IPS DF 4.7 (cell line): ENCODE results near the gene PNPLA5.

Experiments used
- DNase-seq: peaks from one replicate; pipeline ENCODE4 v3.0.0-alpha.2; 2013; ENCODE audit warnings: low spot score; ENCODE audit errors: extremely low read depth

The PNPLA5 gene

DNA sequence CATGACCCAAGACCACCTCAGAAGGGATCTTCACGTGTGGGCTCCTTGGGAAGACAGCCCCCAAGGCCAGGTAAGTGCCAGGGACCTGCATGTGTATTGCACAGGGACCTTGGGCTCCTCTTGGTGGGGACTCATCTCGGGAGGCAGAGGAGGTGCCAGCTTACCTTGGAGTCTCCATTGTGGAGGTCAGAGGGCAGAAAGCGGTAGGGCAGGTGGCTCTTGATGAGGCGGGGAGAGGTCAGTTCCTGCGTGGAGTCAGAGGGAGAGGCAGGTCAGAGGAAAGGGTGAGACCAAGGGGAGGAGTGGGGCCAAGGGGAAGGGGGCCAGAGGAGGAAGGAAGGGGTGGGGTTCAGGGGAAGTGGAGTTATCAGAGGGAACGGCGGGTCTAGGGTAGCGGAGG lies 52.0 kb downstream of the PNPLA5 start:
- no peak for DNase-seq

DNA sequence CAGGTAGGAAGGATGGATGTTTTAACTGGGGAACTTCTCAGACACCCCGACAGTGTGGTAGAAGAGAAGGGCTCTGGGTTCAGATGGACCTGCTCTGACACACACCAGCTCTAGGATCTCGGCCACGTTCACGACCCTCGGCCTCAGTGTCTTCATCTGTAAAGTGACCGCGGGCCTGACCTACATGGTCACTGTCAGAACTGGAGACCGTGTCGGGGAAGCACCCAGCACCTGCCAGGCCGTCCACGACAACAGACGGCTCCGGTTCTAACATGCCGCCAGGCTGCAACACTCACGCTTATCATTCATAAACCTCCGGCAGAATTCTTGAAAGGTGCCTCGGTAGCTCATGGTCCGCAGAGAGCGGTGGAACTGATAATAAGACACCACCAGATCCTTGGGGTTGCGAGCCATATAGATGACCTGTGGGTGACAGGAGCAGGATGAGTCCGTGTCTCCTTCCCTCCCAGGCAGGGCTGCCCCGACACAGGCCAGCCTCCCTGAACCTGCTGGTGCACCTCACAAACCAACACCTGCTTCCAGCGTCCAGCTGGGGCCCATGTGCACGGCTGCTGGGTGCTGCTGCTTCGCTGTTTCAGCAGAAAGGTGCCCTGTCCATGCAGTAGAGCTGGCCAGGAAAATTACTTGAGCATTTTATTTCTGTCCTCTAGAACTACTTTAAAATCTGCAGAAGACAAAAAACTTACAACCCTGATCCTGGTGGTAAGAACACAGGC lies 53.1 kb downstream of the PNPLA5 start:
- no peak for DNase-seq

DNA sequence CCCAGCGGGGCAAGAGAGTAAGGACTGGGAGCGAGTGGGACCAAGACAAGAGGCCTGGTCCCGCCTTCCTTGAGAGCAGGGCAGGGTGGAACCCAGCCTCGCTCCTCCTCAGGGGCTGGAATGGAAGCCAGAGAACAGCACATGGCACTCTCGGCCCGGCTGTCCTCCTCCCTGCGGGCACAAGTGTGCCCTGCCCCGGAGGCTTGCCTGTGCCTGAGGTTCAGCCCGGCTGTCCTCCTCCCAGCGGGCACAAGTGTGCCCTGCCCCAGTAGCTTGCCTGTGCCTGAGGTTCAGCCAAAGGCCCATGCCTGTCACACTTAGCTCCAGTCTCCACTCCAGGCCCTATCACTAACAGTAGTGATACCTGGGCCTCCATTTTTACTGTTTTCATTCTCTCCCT lies 53.7 kb downstream of the PNPLA5 start:
- DNase-seq = no peak

DNA sequence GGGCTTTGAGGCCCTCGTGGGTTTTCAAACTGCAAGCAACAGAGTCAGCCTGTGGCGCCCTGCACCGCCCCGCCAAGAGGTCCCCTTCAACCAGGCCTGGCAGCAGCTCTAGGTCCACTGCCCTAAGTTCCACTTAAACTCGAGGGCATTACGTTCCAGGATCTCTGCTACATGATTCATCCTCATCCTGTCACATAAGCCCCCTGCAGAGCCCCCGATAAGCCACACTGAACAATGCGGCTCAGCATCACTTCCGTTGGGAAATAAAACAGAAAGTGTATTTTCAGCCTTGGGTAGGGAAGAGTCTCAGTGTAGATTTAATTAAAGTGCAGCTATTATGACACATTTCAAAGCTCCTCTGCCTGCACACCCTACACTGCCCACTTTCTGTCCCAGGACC lies 54.1 kb downstream of the PNPLA5 start:
- no peak for DNase-seq

DNA sequence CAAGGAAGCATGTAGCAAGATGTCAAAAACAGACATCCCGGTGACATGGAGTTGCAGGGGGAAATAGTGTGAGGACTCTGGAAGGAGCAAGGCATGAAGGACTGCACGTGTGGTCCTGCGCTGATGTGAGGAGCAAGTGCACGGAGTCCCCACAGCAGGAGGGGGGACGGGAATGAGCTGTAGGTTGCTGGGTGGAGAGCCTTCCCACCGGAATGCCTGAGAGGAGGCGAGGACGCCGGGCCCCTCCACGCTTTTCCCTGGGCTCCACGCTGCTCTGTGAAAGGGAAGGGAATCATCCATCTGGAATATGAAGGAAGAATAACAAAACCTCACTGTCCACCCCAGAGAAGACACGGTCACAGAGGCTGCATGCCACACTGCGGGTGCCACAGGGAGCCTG lies 56.1 kb downstream of the PNPLA5 start:
- DNase-seq = no peak

DNA sequence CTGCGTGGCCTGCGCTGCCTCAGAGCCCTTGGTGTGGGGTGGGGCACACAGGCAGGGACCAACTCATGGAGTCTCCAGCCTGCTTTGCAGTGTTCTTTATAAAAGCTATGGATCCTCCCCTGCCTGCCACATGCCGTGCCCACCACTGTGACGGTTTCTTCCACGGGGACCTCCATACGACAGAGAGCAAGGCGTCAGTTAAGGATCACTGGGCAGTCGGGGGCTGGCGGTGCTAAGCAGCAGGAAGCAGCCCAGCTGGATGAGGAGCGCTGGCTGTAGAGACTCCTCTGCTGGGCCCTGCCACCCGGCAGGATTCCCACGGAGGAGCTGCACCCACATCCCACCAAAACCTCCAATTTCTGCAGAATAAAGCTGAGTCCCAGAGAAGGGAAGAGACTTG lies 56.6 kb downstream of the PNPLA5 start:
- DNase-seq = no peak

DNA sequence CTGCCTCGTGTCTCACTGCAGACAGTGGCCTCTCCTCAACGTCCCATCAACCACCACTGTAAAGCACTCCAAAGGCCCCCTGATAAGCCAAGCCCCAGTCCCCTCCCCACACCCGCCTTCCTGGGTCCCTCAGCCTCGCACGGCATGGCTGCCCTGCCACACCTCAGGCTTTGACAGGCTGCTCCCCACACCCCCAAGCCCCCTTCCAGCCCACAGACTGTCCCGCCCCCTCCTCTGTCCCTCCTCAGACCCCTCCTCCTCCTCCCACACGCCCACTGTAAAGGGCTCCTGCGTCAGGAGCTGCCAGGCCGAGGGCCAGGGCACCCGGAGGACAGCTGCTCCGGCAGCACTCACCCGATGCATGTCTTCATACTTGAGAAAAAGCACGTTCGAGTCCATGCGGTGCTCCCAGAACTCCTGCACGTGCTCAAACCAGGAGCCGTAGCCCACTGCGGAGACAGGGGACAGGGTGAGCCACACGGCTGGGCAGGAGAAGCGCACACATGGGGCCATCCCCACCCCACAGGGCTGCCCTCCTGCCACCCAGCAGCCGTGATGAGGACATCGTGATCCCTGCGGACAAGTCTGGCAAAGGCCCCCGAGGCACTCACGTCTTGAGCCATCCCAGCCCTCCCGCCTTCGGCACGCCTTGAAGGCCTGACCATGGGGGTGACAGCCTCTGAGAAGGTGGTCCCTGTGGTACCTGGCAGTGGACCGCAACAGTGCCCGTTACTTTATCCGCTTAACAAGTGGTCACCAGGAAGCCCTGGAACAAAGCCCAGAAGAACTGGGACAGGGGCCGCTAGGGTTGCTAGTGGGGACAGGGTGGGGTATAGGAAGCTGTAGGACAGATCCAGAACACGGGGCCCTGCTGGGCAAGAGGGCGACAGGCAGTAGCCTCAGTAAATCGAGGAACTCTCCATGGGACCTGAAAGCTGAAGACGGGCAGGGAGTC lies 58.2 kb downstream of the PNPLA5 start:
- DNase-seq = no peak

DNA sequence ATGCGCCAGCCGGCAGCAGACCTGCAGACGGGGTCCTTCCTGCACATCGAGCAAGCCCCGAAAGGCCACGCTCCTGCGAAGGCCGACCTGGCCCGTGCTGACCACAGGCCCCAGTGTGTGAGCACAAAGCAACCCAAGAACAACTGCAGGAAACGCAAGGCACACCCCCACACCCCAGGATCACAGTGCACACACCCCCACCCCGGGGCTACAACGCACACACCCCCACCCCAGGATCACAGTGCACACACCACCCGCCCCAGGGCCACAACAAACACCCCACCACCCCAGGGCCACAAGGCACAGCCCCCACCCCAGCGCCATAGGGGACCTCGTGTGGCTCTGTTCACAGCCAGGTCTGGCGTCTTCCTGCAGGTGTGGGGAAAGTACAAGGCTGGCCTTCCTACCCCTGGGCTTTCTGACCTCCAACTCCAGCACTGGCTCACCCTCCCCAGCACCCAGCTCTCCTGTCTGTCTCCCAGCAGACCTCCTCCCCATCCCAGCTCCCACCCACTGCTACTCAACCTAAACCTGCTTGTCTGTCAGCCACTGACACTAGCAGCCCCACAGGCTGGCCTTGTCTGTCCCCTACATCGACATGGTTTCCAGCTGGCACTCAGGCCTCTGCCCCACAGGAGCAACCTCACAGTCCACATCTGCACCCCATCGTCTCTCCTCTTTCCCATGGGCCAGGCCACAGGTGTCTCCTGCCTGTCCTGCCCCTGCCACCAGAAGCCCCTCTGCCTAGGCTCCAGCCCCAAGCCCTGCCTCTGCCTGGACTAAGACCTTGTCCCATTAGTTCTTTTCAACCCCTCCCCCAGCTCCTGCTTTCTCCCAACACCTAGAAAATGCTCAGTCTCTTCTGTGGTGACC lies 59.2 kb downstream of the PNPLA5 start:
- no peak for DNase-seq

DNA sequence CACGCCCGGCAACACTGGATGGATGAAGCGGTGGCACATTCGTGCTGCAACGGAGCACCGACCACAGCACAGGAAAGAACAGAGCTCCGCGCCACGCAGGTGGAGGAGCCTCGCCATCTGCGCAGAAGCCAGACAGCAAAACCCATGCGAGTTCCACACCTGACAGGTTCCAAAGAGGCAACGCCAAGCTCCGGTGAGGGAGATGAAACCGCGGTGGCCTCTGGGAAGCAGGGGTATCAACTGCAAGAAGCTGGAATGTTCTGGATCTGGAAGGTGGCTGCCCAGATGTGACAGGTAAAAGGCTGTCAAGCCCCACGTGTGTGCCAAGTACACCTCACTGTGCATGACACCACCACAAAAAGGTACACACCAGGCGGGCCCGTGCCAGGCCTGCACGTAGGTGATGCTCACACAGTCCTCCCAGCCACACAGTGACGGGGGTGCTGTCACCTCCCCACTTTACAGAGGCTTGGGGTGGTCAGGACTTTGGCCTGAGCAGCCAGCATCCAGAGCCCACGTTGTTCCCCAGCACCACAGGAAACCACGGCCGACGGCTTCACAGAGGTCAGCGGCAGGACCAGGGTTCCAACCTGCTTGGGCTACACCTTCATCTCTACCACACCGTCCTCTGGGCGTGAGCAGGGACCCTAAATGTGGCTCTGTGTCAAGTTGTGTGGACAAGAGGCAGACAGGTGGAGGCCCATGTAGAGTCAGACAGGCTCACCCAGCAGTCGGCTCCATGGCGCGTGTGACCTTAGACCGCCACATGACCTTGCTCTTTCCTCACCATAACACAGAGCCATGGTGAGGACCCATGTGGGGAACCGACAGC lies 60.0 kb downstream of the PNPLA5 start:
- DNase-seq = no peak

DNA sequence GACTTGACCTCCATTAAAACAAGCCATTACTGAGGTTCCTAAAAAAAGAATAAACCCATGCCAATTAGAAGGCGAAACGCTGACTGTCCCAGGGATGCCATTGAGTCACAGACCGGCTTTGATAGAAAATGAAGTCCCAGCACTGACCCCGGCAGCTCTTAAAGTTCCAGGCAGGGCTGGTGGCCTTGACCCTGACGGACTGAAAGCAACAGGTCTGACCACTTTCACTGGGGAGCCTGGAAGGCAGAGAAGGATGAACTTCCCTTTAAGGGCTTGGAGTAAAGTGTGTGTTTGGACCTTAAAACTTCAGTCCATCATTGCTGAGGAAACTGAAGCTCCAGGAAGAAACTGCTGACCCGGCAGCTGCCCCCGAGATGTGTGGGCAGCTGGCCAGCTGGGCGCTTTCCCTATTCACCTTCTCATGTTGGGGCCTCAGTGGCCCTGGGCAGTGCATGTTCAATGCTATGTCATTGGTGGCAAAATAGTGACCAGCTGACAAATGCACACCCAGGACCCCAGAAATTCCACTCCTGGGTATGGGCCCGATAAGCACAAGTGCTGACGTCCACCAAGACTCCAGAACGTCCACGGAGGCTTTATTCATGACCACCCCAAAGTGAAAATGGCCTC lies 60.8 kb downstream of the PNPLA5 start:
- DNase-seq = no peak

DNA sequence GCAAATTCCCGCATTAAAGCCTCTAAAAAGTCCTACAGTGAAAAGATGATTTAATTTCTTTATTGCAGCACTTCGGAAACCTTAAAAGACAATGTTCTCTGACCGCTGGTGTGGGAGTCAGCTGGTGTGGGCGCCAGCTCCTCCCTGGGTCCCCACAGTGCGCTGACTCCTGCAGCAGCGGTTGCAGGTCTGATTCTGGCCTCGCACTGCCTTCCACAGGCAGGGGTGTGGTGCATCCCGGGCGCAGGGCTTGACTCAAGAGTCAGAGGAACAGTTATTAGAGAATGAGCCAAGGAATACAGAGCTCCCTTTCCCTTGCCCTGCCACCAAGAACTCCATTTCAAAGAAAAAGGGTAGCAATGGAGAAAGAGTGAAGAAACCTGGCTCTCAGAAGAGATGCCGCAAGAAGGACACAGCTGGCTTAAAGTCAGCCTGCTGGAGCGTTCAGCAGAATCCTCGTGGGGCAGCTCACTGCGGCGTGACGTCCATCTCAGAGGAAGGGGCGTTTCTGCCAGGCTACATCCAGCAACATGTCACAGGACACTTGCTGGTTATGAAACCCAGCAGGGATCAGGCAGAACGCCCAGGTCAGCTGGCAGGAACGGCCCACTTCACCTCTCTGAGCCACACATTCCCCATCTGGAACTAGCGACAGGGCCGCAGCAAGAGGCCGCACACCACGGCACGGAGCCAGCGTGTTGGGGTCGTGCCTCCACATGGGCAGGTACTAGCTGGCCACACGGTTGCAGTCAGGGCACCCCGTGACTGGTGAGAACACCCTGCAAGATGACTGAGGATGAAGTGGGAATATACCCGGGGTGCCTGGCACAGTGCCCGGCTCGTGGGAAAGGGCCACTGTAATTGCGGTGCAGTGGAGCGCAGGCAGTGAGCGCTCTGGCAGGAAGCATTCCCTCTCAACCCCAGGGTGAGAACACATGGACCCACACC lies 61.6 kb downstream of the PNPLA5 start:
- DNase-seq = no peak
